ENCODE measurements around the gene FANCL.

FANCL gene

GRCh38 chr2:58110765-58111164 is 130.4 kb downstream of the FANCL start:
- 0 out of 2 replicates have a peak, but pooled peaks have one; percentile 12 for TF ChIP-seq CTCF (IDR thresholded peaks at IDR 0.05; ENCODE audit: low read depth, low read length)
- no peak overlapping the region for H3K4me3 ChIP-seq (ENCODE audit: low read depth, low read length)
- DNase-seq, result no peak

GRCh38 chr2:58109481-58109880 is 131.6 kb downstream of the FANCL start:
- H3K4me3 ChIP-seq (ENCODE audit: low read depth, low read length), result no peak overlapping the region
- H3K4me1 ChIP-seq, result no peaks in the 10 kb centered on the region
- H3K9me3 ChIP-seq, result no peaks in the 10 kb centered on the region
- DNase-seq, result no peak
- no peak for TF ChIP-seq CTCF (IDR thresholded peaks at IDR 0.05; ENCODE audit: low read depth, low read length)
- no peaks in the 10 kb centered on the region for H3K27me3 ChIP-seq
- no peaks in the 10 kb centered on the region for H3K36me3 ChIP-seq

More at GRCh38 chr2:58110765-58111164, 130.4 kb downstream of the FANCL start:
- no peaks in the 10 kb centered on the region for H3K4me1 ChIP-seq
- no peaks in the 10 kb centered on the region for H3K36me3 ChIP-seq
- H3K27me3 ChIP-seq, result no peaks in the 10 kb centered on the region
- no peaks in the 10 kb centered on the region for H3K9me3 ChIP-seq

Measured in BE2C (cell line).